ENCODE results near the gene SLC12A7.
"Not testable (repeated sequence)": the region's sequence is repeated elsewhere in the genome, so short reads cannot be mapped to it uniquely, and the experiment has no call there.

The SLC12A7 gene

GRCh38 chr5:1006656-1007071 is 105.2 kb downstream of the SLC12A7 start:
- DNase-seq (ENCODE audit: low spot score) = no peak

- no peak for DNase-seq (ENCODE audit: low spot score)
Observed at GRCh38 chr5:1005904-1006655, 105.8 kb downstream of the SLC12A7 start.

- no peak for DNase-seq (ENCODE audit: low spot score)
Observed at GRCh38 chr5:1005249-1005851, 106.5 kb downstream of the SLC12A7 start.

- DNase-seq (ENCODE audit: low spot score) = no peak
Observed at GRCh38 chr5:1004461-1005248, 107.2 kb downstream of the SLC12A7 start.

GRCh38 chr5:1003296-1003937 is 108.4 kb downstream of the SLC12A7 start:
- DNase-seq (ENCODE audit: low spot score) = no peak

- no peak for DNase-seq (ENCODE audit: low spot score)
Observed at GRCh38 chr5:1002836-1003235, 109.0 kb downstream of the SLC12A7 start.

- no peak for DNase-seq (ENCODE audit: low spot score)
Observed at GRCh38 chr5:1002271-1002546, 109.7 kb downstream of the SLC12A7 start.

- DNase-seq (ENCODE audit: low spot score) = no peak
Observed at GRCh38 chr5:1001406-1002270, 110.2 kb downstream of the SLC12A7 start.

- DNase-seq (ENCODE audit: low spot score) = not testable (repeated sequence)
Observed at GRCh38 chr5:1000831-1001230, 111.0 kb downstream of the SLC12A7 start.

Data from kidney capillary endothelial cell (primary cell).